ENCODE measurements around the gene APOBEC2. TPM values are rescaled to one million over a fixed set of nuclear protein-coding genes. Genes with fewer than 3 reads are reported as not detected.

APOBEC2 gene
- total RNA-seq, 1 experiment from 2014 or later = not detected

GRCh38 chr6:41100871-41101287 is 47.9 kb downstream of the APOBEC2 start:
- RAD21 ChIA-PET (ENCODE audit: low non-redundant PET in 1 of 2, low total read pairs in 2 of 2, uncharacterized antibody in 2 of 2, unreplicated experiment in 2 of 2) = no interaction called here
- H3K9ac ChIP-seq (ENCODE audit: low read length) = no peak overlapping the region
- H2AFZ ChIP-seq (ENCODE audit: low read depth, low read length, poor library complexity, severe bottlenecking) = no peak overlapping the region
- POLR2A ChIA-PET = no interaction called here
- ATAC-seq (no peak), DNase-seq (ENCODE audit: low read depth, low spot score) (no peak)
- no TSS peak for BruUV-seq (replicated peaks)
- H3K9me2 ChIP-seq (ENCODE audit: insufficient read depth) = no peaks in the 10 kb centered on the region
- no peaks in the 10 kb centered on the region for H3K79me2 ChIP-seq (ENCODE audit: insufficient read depth, low read length)
- H3K9me3 ChIP-seq (ENCODE audit: control insufficient read depth in 1 of 2, insufficient read depth in 1 of 2, low read depth in 1 of 2, low read length in 2 of 2) = no peaks in the 10 kb centered on the region
- no peak overlapping the region for H3K27ac ChIP-seq (ENCODE audit: low read depth, low read length)
- TF ChIP-seq SIN3A (IDR thresholded peaks at IDR 0.05; ENCODE audit: low read depth) = no peak
- TF ChIP-seq, protein P1, sequence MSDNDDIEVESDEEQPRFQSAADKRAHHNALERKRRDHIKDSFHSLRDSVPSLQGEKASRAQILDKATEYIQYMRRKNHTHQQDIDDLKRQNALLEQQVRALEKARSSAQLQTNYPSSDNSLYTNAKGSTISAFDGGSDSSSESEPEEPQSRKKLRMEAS (IDR thresholded peaks at IDR 0.05) = no peak
- no peak for TF ChIP-seq ELF1 (IDR thresholded peaks at IDR 0.05; ENCODE audit: borderline replicate concordance, low read depth)
- H4K20me1 ChIP-seq (ENCODE audit: insufficient read depth) = no peaks in the 10 kb centered on the region
- peaks cover 33 to 41% of the 10 kb centered on the region in 2 experiments for H3K36me3 ChIP-seq (ENCODE audit: control insufficient read depth in 1 of 2, insufficient read depth in 2 of 2, low read length in 2 of 2)
- CTCF ChIA-PET = no interaction called here
- no peaks in the 10 kb centered on the region for H3K4me1 ChIP-seq (ENCODE audit: control insufficient read depth in 1 of 2, insufficient read depth in 2 of 2, low read length in 2 of 2)
- H3K27me3 ChIP-seq (ENCODE audit: insufficient read depth, low read length) = no peaks in the 10 kb centered on the region
- H3K4me2 ChIP-seq (ENCODE audit: low read length) = no peak overlapping the region
- intact Hi-C loops (cut with micrococcal nuclease) = no loop called here
- no peak overlapping the region for H3K4me3 ChIP-seq (replicated peaks in 1 of 2; ENCODE audit: low read depth in 1 of 2, low read length in 2 of 2)

GRCh38 chr6:41103847-41104246 is 50.8 kb downstream of the APOBEC2 start:
- no peak overlapping the region for H3K4me3 ChIP-seq (replicated peaks in 1 of 2; ENCODE audit: low read depth in 1 of 2, low read length in 2 of 2)
- H2AFZ ChIP-seq (ENCODE audit: low read depth, low read length, poor library complexity, severe bottlenecking) = no peak overlapping the region
- TF ChIP-seq JUND (IDR thresholded peaks at IDR 0.05) (no peak), TCF7L2 (IDR thresholded peaks at IDR 0.05; ENCODE audit: borderline replicate concordance, extremely low read depth, insufficient read depth, insufficient read length) (no peak), ZBTB33 (IDR thresholded peaks at IDR 0.05; ENCODE audit: extremely low read depth, insufficient replicate concordance, low read length) (no peak), FOSL1 (IDR thresholded peaks at IDR 0.05; ENCODE audit: low read depth) (no peak), ZNF274 (IDR thresholded peaks at IDR 0.05; ENCODE audit: low read depth, low read length) (no peak), RAD21 (IDR thresholded peaks at IDR 0.05; ENCODE audit: low read depth) (no peak), EZH2phosphoT487 (IDR thresholded peaks at IDR 0.05; ENCODE audit: borderline replicate concordance) (no peak), CEBPB (IDR thresholded peaks at IDR 0.05; ENCODE audit: low read depth) (no peak), CBX3 (IDR thresholded peaks at IDR 0.05; ENCODE audit: low read depth) (no peak), POLR2AphosphoS5 (IDR thresholded peaks at IDR 0.05; ENCODE audit: low read depth, low read length) (no peak), REST (IDR thresholded peaks at IDR 0.05; ENCODE audit: low read depth) (no peak)
- TF ChIP-seq, protein P2, sequence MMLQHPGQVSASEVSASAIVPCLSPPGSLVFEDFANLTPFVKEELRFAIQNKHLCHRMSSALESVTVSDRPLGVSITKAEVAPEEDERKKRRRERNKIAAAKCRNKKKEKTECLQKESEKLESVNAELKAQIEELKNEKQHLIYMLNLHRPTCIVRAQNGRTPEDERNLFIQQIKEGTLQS (IDR thresholded peaks at IDR 0.05) = no peak
- RAD21 ChIA-PET (ENCODE audit: low non-redundant PET in 1 of 2, low total read pairs in 2 of 2, uncharacterized antibody in 2 of 2, unreplicated experiment in 2 of 2) = no interaction called here
- peaks cover 6 to 15% of the 10 kb centered on the region in 2 experiments; a peak in 3 of 4 replicates for H3K36me3 ChIP-seq (ENCODE audit: control insufficient read depth in 1 of 2, insufficient read depth in 2 of 2, low read length in 2 of 2)
- no peak overlapping the region for H3K4me2 ChIP-seq (ENCODE audit: low read length)
- no peaks in the 10 kb centered on the region for H3K9me3 ChIP-seq (ENCODE audit: control insufficient read depth in 1 of 2, insufficient read depth in 1 of 2, low read depth in 1 of 2, low read length in 2 of 2)
- no peak for ATAC-seq
- no peaks in the 10 kb centered on the region for H3K27me3 ChIP-seq (ENCODE audit: insufficient read depth, low read length)
- no peak overlapping the region for H3K9ac ChIP-seq (ENCODE audit: low read length)
- BruUV-seq (replicated peaks) = no TSS peak
- CTCF ChIA-PET = no interaction called here
- no peaks in the 10 kb centered on the region for H4K20me1 ChIP-seq (ENCODE audit: insufficient read depth)
- no peaks in the 10 kb centered on the region for H3K9me2 ChIP-seq (ENCODE audit: insufficient read depth)
- intact Hi-C loops (cut with micrococcal nuclease) = no loop called here
- no peaks in the 10 kb centered on the region for H3K4me1 ChIP-seq (ENCODE audit: control insufficient read depth in 1 of 2, insufficient read depth in 2 of 2, low read length in 2 of 2)
- no peak overlapping the region for H3K27ac ChIP-seq (ENCODE audit: low read depth, low read length)
- POLR2A ChIA-PET = no interaction called here
- DNase-seq (ENCODE audit: low read depth, low spot score) = no peak
- H3K79me2 ChIP-seq (ENCODE audit: insufficient read depth, low read length) = no peaks in the 10 kb centered on the region
